SK-N-SH (cell line): ENCODE measurements around the gene HSFX4.
"Not testable (repeated sequence)": the region's sequence is repeated elsewhere in the genome, so short reads cannot be mapped to it uniquely, and the experiment has no call there.

Experiments
- CTCF ChIP-seq: fragments of 200-600 bp; sonication (generic); IDR thresholded peaks from 2 replicates; pipeline ENCODE4 v1.6.1; 2017; ENCODE audit warnings: antibody characterized with exemption, mild to moderate bottlenecking, moderate library complexity
- IRF3 ChIP-seq: fragments of 150-350 bp; IDR thresholded peaks from 2 replicates; pipeline ENCODE4 v1.6.1; 2016; ENCODE audit warnings: mild to moderate bottlenecking, low read depth, low read length
- MAX ChIP-seq: IDR thresholded peaks from 2 replicates; pipeline ENCODE4 v1.4.0; 2012; ENCODE audit warnings: low read depth
- MEF2A ChIP-seq: IDR thresholded peaks from 2 replicates; pipeline ENCODE4 v1.4.0; 2012; ENCODE audit warnings: low read depth, borderline replicate concordance
- RFX5 ChIP-seq: IDR thresholded peaks from 2 replicates; pipeline ENCODE4 v1.6.1; 2012; ENCODE audit warnings: mild to moderate bottlenecking, improper control_type of control experiment, low read length

- TF ChIP-seq IRF3, CTCF, MAX, RFX5, MEF2A: not testable (repeated sequence)
These were observed 2.8 kb downstream of the HSFX4 start for GRCh38 chrX:149932150-149932549.
